K562 (cell line): ENCODE measurements around the gene STXBP5L. TPM values are rescaled to one million over a fixed set of nuclear protein-coding genes. Genes with fewer than 3 reads are reported as not detected.

Experiments used
- ATAC-seq: fragments of 200-7000 bp; cut with Tn5 transposase; 3 replicates; pipeline ENCODE4 v1.9.1; 2020; ENCODE audit warnings: moderate library complexity
- BruUV-seq: library from RNA; stranded (reverse); fragments of 400-500 nt; replicated peaks from 2 replicates; lab custom pipeline; 2021; lab: Mats Ljungman, UMichigan
- CTCF ChIA-PET: fragments of 300-600 bp; formaldehyde crosslinking; extraction: SDS; loops from one replicate; lab custom pipeline; 2021; ENCODE audit warnings: low intra/inter-chr PET ratio; lab: Yijun Ruan, JAX
- POLR2A ChIA-PET: fragments of 300-600, 350-650 bp; sonication (Branson Sonifier 250); formaldehyde crosslinking; extraction: SDS; loops from one replicate; lab custom pipeline; 2021; ENCODE audit warnings: antibody characterized with exemption, inconsistent platforms; lab: Yijun Ruan, JAX
- DNase-seq, 4 experiments: peaks; one replicate each; pipeline versions ENCODE4 v3.0.0 to v3.0.0-alpha.2; 2011 to 2018; ENCODE audit warnings: low spot score in 3 of 4, mixed read lengths in 3 of 4; ENCODE audit errors: extremely low read depth in 1 of 4
- FAIRE-seq: peaks from 2 replicates; lab custom pipeline; 2011; peaks lifted over from hg19 to GRCh38; lab: Jason Lieb, UNC
- H2AFZ ChIP-seq: 2 replicates; pipeline ENCODE4 v1.6.0; 2011; ENCODE audit warnings: low read depth, low read length, control low read depth, inconsistent platforms
- H3K27ac ChIP-seq: fragments of 200-600 bp; 3 replicates; pipeline ENCODE4 v1.8.0; 2011; ENCODE audit warnings: low read depth, mild to moderate bottlenecking, control low read depth, inconsistent platforms, low read length, moderate library complexity, mixed read lengths; ENCODE audit errors: extremely low read depth
- H3K27me3 ChIP-seq, 2 experiments: fragments of 300-600 bp in 1 of 2; 2 replicates in 1 of 2; 3 replicates in 1 of 2; pipeline versions ENCODE4 v1.6.0 to v1.8.0; 2011; ENCODE audit warnings: inconsistent platforms in 2 of 2, low read length in 2 of 2, mild to moderate bottlenecking in 1 of 2, mixed read lengths in 1 of 2, moderate library complexity in 1 of 2; ENCODE audit not compliant: control insufficient read depth in 2 of 2, insufficient read depth in 2 of 2
- H3K36me3 ChIP-seq: fragments of 300-600 bp; 3 replicates; pipeline ENCODE4 v1.8.0; 2011; ENCODE audit warnings: mild to moderate bottlenecking, low read length, inconsistent platforms; ENCODE audit not compliant: control insufficient read depth, insufficient read depth
- H3K4me1 ChIP-seq, 2 experiments: fragments of 200-600 bp in 1 of 2; replicated peaks in 1 of 2; 2 replicates in 1 of 2; 3 replicates in 1 of 2; pipeline versions ENCODE4 v1.5.1 to v1.8.0; 2011; ENCODE audit warnings: inconsistent platforms in 2 of 2, low read length in 2 of 2, mild to moderate bottlenecking in 1 of 2, mixed read lengths in 1 of 2, moderate library complexity in 1 of 2; ENCODE audit not compliant: control insufficient read depth in 2 of 2, insufficient read depth in 2 of 2
- H3K4me2 ChIP-seq: 2 replicates; pipeline ENCODE4 v1.6.1; 2011; ENCODE audit warnings: low read length, control low read depth, inconsistent platforms, mixed read lengths; ENCODE audit not compliant: insufficient read depth
- H3K4me3 ChIP-seq: fragments of 200-600 bp; sonication (generic), shearing (Covaris generic); 2 replicates; pipeline ENCODE4 v1.5.1; 2016; ENCODE audit warnings: control low read depth, inconsistent platforms
- H3K79me2 ChIP-seq: fragments of 200-600 bp; 3 replicates; pipeline ENCODE4 v1.8.0; 2011; ENCODE audit warnings: low read length, inconsistent platforms; ENCODE audit not compliant: control insufficient read depth, insufficient read depth
- H3K9ac ChIP-seq, 2 experiments: 2 replicates each; pipeline versions ENCODE4 v1.6.0 to v1.6.1; 2011; ENCODE audit warnings: low read depth in 2 of 2, low read length in 2 of 2, control low read depth in 1 of 2, inconsistent platforms in 1 of 2, mild to moderate bottlenecking in 1 of 2, mixed read lengths in 1 of 2; ENCODE audit not compliant: insufficient read depth in 1 of 2
- H3K9me1 ChIP-seq: one replicate; pipeline ENCODE4 v1.6.0; 2011; ENCODE audit warnings: inconsistent platforms, mild to moderate bottlenecking, low read length, moderate library complexity; ENCODE audit not compliant: control insufficient read depth, insufficient read depth
- H3K9me3 ChIP-seq: replicated peaks from 2 replicates; pipeline ENCODE4 v1.5.1; 2011; ENCODE audit warnings: low read depth, low read length, inconsistent platforms; ENCODE audit not compliant: control insufficient read depth, insufficient read depth
- H4K20me1 ChIP-seq: replicated peaks from 2 replicates; pipeline ENCODE4 v1.6.1; 2011; ENCODE audit warnings: low read length, inconsistent platforms, mixed read lengths; ENCODE audit not compliant: control insufficient read depth, insufficient read depth
- CEBPB ChIP-seq: fragments of 450-650 bp; IDR thresholded peaks from 2 replicates; pipeline ENCODE4 v1.6.1; 2016; ENCODE audit warnings: missing genetic modification characterization, missing compliant biosample characterization
- FOXK1 ChIP-seq: sonication (generic); formaldehyde crosslinking; IDR thresholded peaks from 2 replicates; pipeline ENCODE4 v1.8.0; 2022; ENCODE audit warnings: missing genetic modification reagents, mild to moderate bottlenecking, borderline replicate concordance
- NR0B1 ChIP-seq: fragments of 450-650 bp; IDR thresholded peaks from one replicate; pipeline ENCODE4 v1.6.1; 2018; ENCODE audit warnings: mild to moderate bottlenecking, moderate library complexity; ENCODE audit not compliant: partially characterized antibody
- ZHX1 ChIP-seq: fragments of 150-350 bp; conservative IDR thresholded peaks from 2 replicates; pipeline ENCODE4 v1.6.1; 2014; ENCODE audit warnings: low read length
- WGBS: fragments of 100-300 bp; shearing (Covaris generic); methylation state at CpG from one replicate; pipeline ENCODE4 v1.1.6; 2016; ENCODE audit warnings: low coverage, mixed read lengths; ENCODE audit not compliant: insufficient coverage; ENCODE audit errors: missing lambda C conversion rate; 5-methylcytosine and 5-hydroxymethylcytosine counted together
- in situ Hi-C: fragments of 300-500 bp; cut with MboI; formaldehyde crosslinking; loops from 4 replicates; pipeline ENCODE4 v1.15.0; 2018; ENCODE audit warnings: inconsistent platforms, mixed read lengths
- intact Hi-C: fragments of 100-400 bp; cut with micrococcal nuclease; formaldehyde crosslinking; loops from 2 replicates; pipeline ENCODE4 v1.14.2; 2022
- polyA plus RNA-seq, 8 experiments: library from polyadenylated mRNA; depleted of rRNA in 4 of 8; stranded (reverse) in 5 of 8; unstranded in 3 of 8; fragments of >200 nt; fragmentation: Nextera tagmentation in 2 of 8; fragmentation: Illumina TruSeq in 1 of 8; extraction: Ambion mirVana in 2 of 8; extraction: Trizol in 1 of 8; gene quantifications; 2 replicates each; pipeline versions ENCODE4 v1.2.1 to v1.2.3, GENCODE V29; 2011 to 2014; ENCODE audit warnings: inconsistent platforms in 1 of 8, missing spikeins in 1 of 8
- total RNA-seq, 7 experiments: library from RNA; depleted of rRNA in 6 of 7; stranded (reverse); fragments of >200 nt in 6 of 7; fragmentation: Illumina TruSeq in 2 of 7; extraction: Trizol in 2 of 7; gene quantifications; 2 replicates each; pipeline versions ENCODE4 v1.2.1 to v1.2.3, GENCODE V29; 2011 to 2021; ENCODE audit warnings: low replicate concordance in 1 of 7

STXBP5L gene
- total and polyA plus RNA-seq, 9 of the 15 experiments (the other 6 are each of a cell fraction or from before 2014, with no cell fraction given): 0.03 to 0.04 (median 0.03) TPM; not detected in 6

GRCh38 chr3:121414924-121415323 is 506.9 kb downstream of the STXBP5L start (continued):
- TF ChIP-seq NR0B1 (no peak), FOXK1 (no peak)

- H4K20me1 ChIP-seq: no peaks in the 10 kb centered on the region
- in situ Hi-C loops: no loop called here
- no peaks in the 10 kb centered on the region for H3K4me1 ChIP-seq
- CTCF ChIA-PET: no interaction called here
- peak; percentile 42; the same call in 1 of the 2 replicates for TF ChIP-seq CEBPB
- no peak for TF ChIP-seq ZHX1
- intact Hi-C loops: no loop called here
- H3K4me3 ChIP-seq: no peak overlapping the region
- H3K9me1 ChIP-seq: no peaks in the 10 kb centered on the region
- no peak overlapping the region for H3K9ac ChIP-seq
- WGBS: 92% methylated on average over 6 of the region's 6 CpGs
- H3K27ac ChIP-seq: no peak overlapping the region
- no peaks in the 10 kb centered on the region for H3K27me3 ChIP-seq
- no peak overlapping the region for H3K4me2 ChIP-seq
- FAIRE-seq: no peak
- no peaks in the 10 kb centered on the region for H3K9me3 ChIP-seq
- H2AFZ ChIP-seq: no peak overlapping the region
- no TSS peak for BruUV-seq
- peaks cover 5% of the 10 kb centered on the region; the same call in 1 of the 3 replicates for H3K36me3 ChIP-seq
- POLR2A ChIA-PET: no interaction called here
- no peaks in the 10 kb centered on the region for H3K79me2 ChIP-seq
- no peak for ATAC-seq
- DNase-seq: no peak
Measured at GRCh38 chr3:121418182-121418581, 510.2 kb downstream of the STXBP5L start.
